ENCODE data around the gene HDLBP. TPM values are rescaled to one million over a fixed set of nuclear protein-coding genes. Genes with fewer than 3 reads are reported as not detected.

Gene HDLBP
- total and polyA plus RNA-seq, 2 experiments from 2014 or later = 389 to 437 TPM

DNA sequence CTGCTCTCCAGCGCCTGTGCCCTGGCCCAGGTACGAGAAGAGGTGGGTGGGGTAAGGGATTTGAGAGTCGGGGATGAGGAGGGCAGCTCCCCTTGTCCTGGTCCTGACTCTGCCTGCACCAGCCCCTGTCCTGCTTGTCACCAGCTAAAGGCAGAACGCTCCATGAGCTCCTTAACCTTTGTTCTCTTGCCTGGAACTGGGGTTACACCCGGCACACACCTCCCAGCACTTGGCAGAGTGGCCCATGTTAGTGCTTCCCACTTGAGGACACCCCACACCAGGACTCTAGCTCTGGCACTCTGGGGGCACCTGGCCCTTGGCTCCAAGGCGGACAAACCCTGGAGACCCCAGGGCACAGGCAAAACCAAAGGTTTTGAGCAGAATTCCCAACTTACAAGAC lies 107.8 kb downstream of the HDLBP start:
- no peak for DNase-seq (ENCODE audit: low spot score)
- Histone ChIP-seq H4K20me1 (ENCODE audit: insufficient read depth, poor library complexity, severe bottlenecking) (no peaks in the 10 kb centered on the region), H3K4me2 (no peak overlapping the region), H3K27me3 (no peaks in the 10 kb centered on the region), H3K27ac (no peak overlapping the region), H2AFZ (no peak overlapping the region), H3K36me3 (replicated peaks; ENCODE audit: insufficient read depth, low read depth) (no peaks in the 10 kb centered on the region), H3K79me2 (no peaks in the 10 kb centered on the region), H3K4me1 (ENCODE audit: insufficient read depth) (no peaks in the 10 kb centered on the region), H3K4me3 (no peak overlapping the region), H3K9me3 (ENCODE audit: low read depth) (no peaks in the 10 kb centered on the region), H3K9me2 (replicated peaks; ENCODE audit: insufficient read depth) (no peaks in the 10 kb centered on the region)
- 77% methylated on average over 6 of the region's 6 CpGs for WGBS (ENCODE audit: low lambda C conversion rate, missing lambda C conversion rate)
- TF ChIP-seq, protein P1, sequence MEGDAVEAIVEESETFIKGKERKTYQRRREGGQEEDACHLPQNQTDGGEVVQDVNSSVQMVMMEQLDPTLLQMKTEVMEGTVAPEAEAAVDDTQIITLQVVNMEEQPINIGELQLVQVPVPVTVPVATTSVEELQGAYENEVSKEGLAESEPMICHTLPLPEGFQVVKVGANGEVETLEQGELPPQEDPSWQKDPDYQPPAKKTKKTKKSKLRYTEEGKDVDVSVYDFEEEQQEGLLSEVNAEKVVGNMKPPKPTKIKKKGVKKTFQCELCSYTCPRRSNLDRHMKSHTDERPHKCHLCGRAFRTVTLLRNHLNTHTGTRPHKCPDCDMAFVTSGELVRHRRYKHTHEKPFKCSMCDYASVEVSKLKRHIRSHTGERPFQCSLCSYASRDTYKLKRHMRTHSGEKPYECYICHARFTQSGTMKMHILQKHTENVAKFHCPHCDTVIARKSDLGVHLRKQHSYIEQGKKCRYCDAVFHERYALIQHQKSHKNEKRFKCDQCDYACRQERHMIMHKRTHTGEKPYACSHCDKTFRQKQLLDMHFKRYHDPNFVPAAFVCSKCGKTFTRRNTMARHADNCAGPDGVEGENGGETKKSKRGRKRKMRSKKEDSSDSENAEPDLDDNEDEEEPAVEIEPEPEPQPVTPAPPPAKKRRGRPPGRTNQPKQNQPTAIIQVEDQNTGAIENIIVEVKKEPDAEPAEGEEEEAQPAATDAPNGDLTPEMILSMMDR (IDR thresholded peaks at IDR 0.05; ENCODE audit: poor library complexity) = no peak
- TF ChIP-seq EZH2 (IDR thresholded peaks at IDR 0.05; ENCODE audit: borderline replicate concordance) = no peak

DNA sequence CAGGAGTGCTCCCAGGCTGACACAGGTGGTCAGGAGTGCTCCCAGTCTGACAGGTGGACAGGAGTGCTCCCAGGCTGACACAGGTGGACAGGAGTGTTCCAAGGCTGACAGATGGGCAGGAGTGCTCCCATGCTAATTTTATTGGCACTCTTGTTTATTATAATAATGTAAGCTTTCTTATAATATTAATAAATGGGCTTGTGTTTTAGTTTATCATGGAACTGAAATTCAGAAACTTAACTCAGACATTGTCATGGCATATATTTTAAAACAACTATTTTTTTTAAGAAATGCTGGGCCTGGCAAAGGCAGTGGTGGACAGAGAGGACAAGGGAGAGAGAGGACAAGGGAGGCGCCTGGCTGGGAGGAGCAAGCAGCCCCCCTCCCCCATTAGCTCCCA lies 108.3 kb downstream of the HDLBP start:
- H3K4me1 ChIP-seq (ENCODE audit: insufficient read depth) = no peaks in the 10 kb centered on the region
- TF ChIP-seq, protein P1 (IDR thresholded peaks at IDR 0.05; ENCODE audit: poor library complexity) = no peak
- TF ChIP-seq EZH2phosphoT487 (IDR thresholded peaks at IDR 0.05; ENCODE audit: low read depth, severe bottlenecking, unreplicated experiment) (no peak), EZH2 (IDR thresholded peaks at IDR 0.05; ENCODE audit: borderline replicate concordance) (no peak)
- no peak overlapping the region for H2AFZ ChIP-seq
- no peak for DNase-seq (ENCODE audit: low spot score)
- H3K27ac ChIP-seq = no peak overlapping the region
- H3K9me2 ChIP-seq (replicated peaks; ENCODE audit: insufficient read depth) = no peaks in the 10 kb centered on the region
- H3K9me3 ChIP-seq (ENCODE audit: low read depth) = no peaks in the 10 kb centered on the region
- WGBS (ENCODE audit: low lambda C conversion rate, missing lambda C conversion rate) = 100% methylated on average over 1 of the region's 1 CpG
- H3K36me3 ChIP-seq (replicated peaks; ENCODE audit: insufficient read depth, low read depth) = no peaks in the 10 kb centered on the region
- H3K79me2 ChIP-seq = no peaks in the 10 kb centered on the region
- no peak overlapping the region for H3K4me2 ChIP-seq
- H3K27me3 ChIP-seq = no peaks in the 10 kb centered on the region
- H4K20me1 ChIP-seq (ENCODE audit: insufficient read depth, poor library complexity, severe bottlenecking) = no peaks in the 10 kb centered on the region
- no peak overlapping the region for H3K4me3 ChIP-seq

DNA sequence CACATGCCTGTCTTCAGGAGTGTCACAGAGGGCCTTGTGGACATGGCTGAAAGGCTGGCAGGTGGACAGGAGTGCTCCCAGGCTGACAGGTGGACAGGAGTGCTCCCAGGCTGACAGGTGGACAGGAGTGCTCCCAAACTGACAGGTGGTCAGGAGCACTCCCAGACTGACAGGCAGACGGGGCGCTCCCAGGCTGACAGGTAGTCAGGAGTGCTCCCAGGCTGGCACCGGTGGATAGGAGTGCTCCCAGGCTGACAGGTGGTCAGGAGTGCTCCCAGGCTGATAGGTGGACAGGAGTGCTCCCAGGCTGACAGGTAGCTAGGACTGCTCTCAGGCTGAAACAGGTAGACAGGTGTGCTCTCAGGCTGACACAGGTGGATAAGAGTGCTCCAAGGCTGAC lies 110.4 kb downstream of the HDLBP start:
- no peak for DNase-seq (ENCODE audit: low spot score)
- Histone ChIP-seq H3K27ac (no peak overlapping the region), H3K4me1 (ENCODE audit: insufficient read depth) (no peaks in the 10 kb centered on the region), H3K79me2 (no peaks in the 10 kb centered on the region), H2AFZ (no peak overlapping the region), H4K20me1 (ENCODE audit: insufficient read depth, poor library complexity, severe bottlenecking) (no peaks in the 10 kb centered on the region), H3K9me3 (ENCODE audit: low read depth) (no peaks in the 10 kb centered on the region), H3K4me3 (no peak overlapping the region), H3K4me2 (no peak overlapping the region), H3K36me3 (replicated peaks; ENCODE audit: insufficient read depth, low read depth) (no peaks in the 10 kb centered on the region), H3K27me3 (no peaks in the 10 kb centered on the region), H3K9me2 (replicated peaks; ENCODE audit: insufficient read depth) (no peaks in the 10 kb centered on the region)
- 92% methylated on average over 3 of the region's 3 CpGs for WGBS (ENCODE audit: low lambda C conversion rate, missing lambda C conversion rate)
- TF ChIP-seq EZH2phosphoT487 (IDR thresholded peaks at IDR 0.05; ENCODE audit: low read depth, severe bottlenecking, unreplicated experiment) = no peak
- TF ChIP-seq, protein P1 (IDR thresholded peaks at IDR 0.05; ENCODE audit: poor library complexity) = no peak
- no peak for TF ChIP-seq EZH2 (IDR thresholded peaks at IDR 0.05; ENCODE audit: borderline replicate concordance)

DNA sequence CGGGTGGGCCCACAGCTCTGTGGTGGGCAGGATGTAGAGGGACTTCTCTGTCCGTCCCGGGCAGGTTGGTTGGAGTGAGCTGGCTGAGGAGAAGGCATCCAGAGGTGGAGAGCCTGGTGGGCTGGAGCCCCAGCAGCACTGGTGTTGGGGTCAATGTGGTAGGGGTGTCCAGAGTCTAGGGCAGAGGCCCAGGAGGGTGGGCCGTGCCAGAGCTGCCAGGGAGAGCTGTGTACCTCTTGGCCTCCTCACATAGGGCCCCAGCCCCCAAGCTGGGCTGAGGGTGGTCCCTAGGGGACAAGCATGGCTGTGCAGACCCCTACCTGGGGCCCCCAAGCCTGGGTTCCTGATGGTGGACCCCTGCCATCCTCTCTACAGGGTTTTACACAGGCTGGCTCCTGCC lies 111.0 kb downstream of the HDLBP start:
- H3K4me2 ChIP-seq = no peak overlapping the region
- H3K9me3 ChIP-seq (ENCODE audit: low read depth) = no peaks in the 10 kb centered on the region
- H3K79me2 ChIP-seq = no peaks in the 10 kb centered on the region
- H3K4me3 ChIP-seq = no peak overlapping the region
- no peaks in the 10 kb centered on the region for H3K27me3 ChIP-seq
- no peaks in the 10 kb centered on the region for H3K36me3 ChIP-seq (replicated peaks; ENCODE audit: insufficient read depth, low read depth)
- H3K9me2 ChIP-seq (replicated peaks; ENCODE audit: insufficient read depth) = no peaks in the 10 kb centered on the region
- TF ChIP-seq EZH2phosphoT487 (IDR thresholded peaks at IDR 0.05; ENCODE audit: low read depth, severe bottlenecking, unreplicated experiment) (no peak), EZH2 (IDR thresholded peaks at IDR 0.05; ENCODE audit: borderline replicate concordance) (no peak)
- TF ChIP-seq, protein P1 (IDR thresholded peaks at IDR 0.05; ENCODE audit: poor library complexity) = no peak
- no peaks in the 10 kb centered on the region for H4K20me1 ChIP-seq (ENCODE audit: insufficient read depth, poor library complexity, severe bottlenecking)
- H3K4me1 ChIP-seq (ENCODE audit: insufficient read depth) = no peaks in the 10 kb centered on the region
- WGBS (ENCODE audit: low lambda C conversion rate, missing lambda C conversion rate) = 95% methylated on average over 3 of the region's 4 CpGs
- no peak for DNase-seq (ENCODE audit: low spot score)
- H2AFZ ChIP-seq = no peak overlapping the region
- no peak overlapping the region for H3K27ac ChIP-seq
